Endothelial cell of umbilical vein (primary cell): ENCODE results near the gene IGFBPL1. TPM values are rescaled to one million over a fixed set of nuclear protein-coding genes. Genes with fewer than 3 reads are reported as not detected.

Source experiments
- BruUV-seq: library from RNA; stranded (reverse); fragments of 400-500 nt; replicated peaks from 2 replicates; lab custom pipeline; 2021; lab: Mats Ljungman, UMichigan
- CTCF ChIA-PET: fragments of 300-600, 350-600 bp; sonication (Branson Sonifier 250); formaldehyde crosslinking; loops from one replicate; lab custom pipeline; 2021; ENCODE audit warnings: antibody characterized with exemption, inconsistent platforms; lab: Charles Lee
- POLR2A ChIA-PET: fragments of 300-600, 350-600 bp; sonication (Branson Sonifier 250); formaldehyde crosslinking; loops from one replicate; lab custom pipeline; 2021; ENCODE audit warnings: antibody characterized with exemption, inconsistent platforms; lab: Charles Lee
- DNase-seq: peaks from one replicate; pipeline ENCODE4 v3.0.0-alpha.2; 2011; ENCODE audit warnings: low read depth, low spot score
- FAIRE-seq: peaks from 2 replicates; lab custom pipeline; 2011; peaks lifted over from hg19 to GRCh38; lab: Jason Lieb, UNC
- H2AFZ ChIP-seq: 2 replicates; pipeline ENCODE4 v1.6.0; 2012; ENCODE audit warnings: low read depth, low read length, control low read depth, inconsistent platforms
- H3K27ac ChIP-seq: 2 replicates; pipeline ENCODE4 v1.5.1; 2011; ENCODE audit warnings: low read depth, mild to moderate bottlenecking, control low read depth, low read length, moderate library complexity; ENCODE audit not compliant: insufficient read depth
- H3K27me3 ChIP-seq, 2 experiments: 2 replicates each; pipeline versions ENCODE4 v1.6.0 to v1.6.1; 2011; ENCODE audit warnings: low read length in 2 of 2, mixed read lengths in 1 of 2; ENCODE audit not compliant: control insufficient read depth in 2 of 2, insufficient read depth in 2 of 2
- H3K36me3 ChIP-seq, 2 experiments: 2 replicates in 1 of 2; 3 replicates in 1 of 2; pipeline ENCODE4 v1.5.1; 2011; ENCODE audit warnings: low read length in 2 of 2, mild to moderate bottlenecking in 1 of 2, moderate library complexity in 1 of 2; ENCODE audit not compliant: control insufficient read depth in 2 of 2, insufficient read depth in 2 of 2; ENCODE audit errors: extremely low read depth in 1 of 2
- H3K4me1 ChIP-seq: 3 replicates; pipeline ENCODE4 v1.5.1; 2011; ENCODE audit warnings: mild to moderate bottlenecking, low read length; ENCODE audit not compliant: control insufficient read depth, insufficient read depth; ENCODE audit errors: extremely low read depth
- H3K4me2 ChIP-seq: 2 replicates; pipeline ENCODE4 v1.6.1; 2011; ENCODE audit warnings: low read length, control low read depth, mixed read lengths; ENCODE audit not compliant: insufficient read depth
- H3K4me3 ChIP-seq, 3 experiments: fragments of 200-600 bp in 1 of 3; sonication (generic), shearing (Covaris generic) in 1 of 3; replicated peaks in 1 of 3; 2 replicates each; pipeline ENCODE4 v1.5.1; 2011 to 2016; ENCODE audit warnings: control low read depth in 3 of 3, low read length in 3 of 3, mild to moderate bottlenecking in 2 of 3, inconsistent platforms in 1 of 3, low read depth in 1 of 3, moderate library complexity in 1 of 3; ENCODE audit not compliant: insufficient read depth in 1 of 3
- H3K79me2 ChIP-seq: 2 replicates; pipeline ENCODE4 v1.6.0; 2012; ENCODE audit warnings: low read length, inconsistent platforms; ENCODE audit not compliant: control insufficient read depth, insufficient read depth
- H3K9ac ChIP-seq: replicated peaks from 2 replicates; pipeline ENCODE3; 2011; ENCODE audit warnings: low read length, control low read depth; ENCODE audit not compliant: insufficient read depth; ENCODE audit errors: extremely low read depth
- H3K9me1 ChIP-seq: replicated peaks from 3 replicates; pipeline ENCODE4 v1.6.0; 2011; ENCODE audit warnings: mild to moderate bottlenecking, low read length; ENCODE audit not compliant: control insufficient read depth, insufficient read depth; ENCODE audit errors: extremely low read depth
- H3K9me3 ChIP-seq: replicated peaks from 2 replicates; pipeline ENCODE4 v1.5.1; 2012; ENCODE audit warnings: low read length, inconsistent platforms; ENCODE audit not compliant: control insufficient read depth, insufficient read depth
- H4K20me1 ChIP-seq: replicated peaks from 2 replicates; pipeline ENCODE3; 2011; ENCODE audit warnings: mild to moderate bottlenecking, low read length; ENCODE audit not compliant: control insufficient read depth, insufficient read depth; ENCODE audit errors: extremely low read depth
- CTCF ChIP-seq, 2 donors: IDR thresholded peaks; 1 replicate in 1 of 2; 2 replicates in 1 of 2; pipeline ENCODE4 v1.5.1; 2011; ENCODE audit warnings: low read length in 2 of 2, mild to moderate bottlenecking in 2 of 2, moderate library complexity in 2 of 2, control low read depth in 1 of 2, inconsistent platforms in 1 of 2, low read depth in 1 of 2; ENCODE audit not compliant: insufficient read depth in 1 of 2; ENCODE audit errors: extremely low read depth in 1 of 2
- EZH2 ChIP-seq: IDR thresholded peaks from 2 replicates; pipeline ENCODE4 v1.6.1; 2012; ENCODE audit warnings: borderline replicate concordance, low read depth, mild to moderate bottlenecking, moderate library complexity, low read length, inconsistent platforms; ENCODE audit not compliant: severe bottlenecking
- FOS ChIP-seq: IDR thresholded peaks from 2 replicates; pipeline ENCODE4 v1.6.1; 2011; ENCODE audit warnings: mild to moderate bottlenecking, low read length, moderate library complexity, borderline replicate concordance; ENCODE audit not compliant: insufficient read depth
- GATA2 ChIP-seq: IDR thresholded peaks from 2 replicates; pipeline ENCODE4 v1.7.0; 2011; ENCODE audit warnings: low read depth, mild to moderate bottlenecking, moderate library complexity, mixed read lengths, low read length; ENCODE audit not compliant: insufficient read length, insufficient read depth
- JUN ChIP-seq: IDR thresholded peaks from 2 replicates; pipeline ENCODE4 v1.6.1; 2011; ENCODE audit warnings: borderline replicate concordance, low read depth; ENCODE audit not compliant: insufficient read length, insufficient read depth
- MAX ChIP-seq: IDR thresholded peaks from 2 replicates; pipeline ENCODE4 v1.6.1; 2011; ENCODE audit not compliant: insufficient read depth, insufficient read length
- MYC ChIP-seq: IDR thresholded peaks from one replicate; pipeline ENCODE4 v1.6.1; 2011; ENCODE audit warnings: mild to moderate bottlenecking, low read depth, low read length
- POLR2A ChIP-seq: IDR thresholded peaks from 2 replicates; pipeline ENCODE4 v1.6.1; 2012; ENCODE audit warnings: low read depth, mild to moderate bottlenecking, control low read depth, low read length
- POLR2AphosphoS5 ChIP-seq: IDR thresholded peaks from 2 replicates; pipeline ENCODE4 v1.6.1; 2012; ENCODE audit warnings: low read depth, mild to moderate bottlenecking, control low read depth, low read length, moderate library complexity; ENCODE audit not compliant: insufficient read depth
- dilution Hi-C: fragments of 300-500 bp; cut with MboI; formaldehyde crosslinking; loops from one replicate; pipeline ENCODE4 v1.15.0; 2019; ENCODE audit warnings: low sequenced_read_pairs; ENCODE audit not compliant: extremely low pct_ligation_motif_present
- intact Hi-C: fragments of 100-400 bp; cut with micrococcal nuclease; formaldehyde crosslinking; loops from one replicate; pipeline ENCODE4 v1.10.0; 2022
- polyA plus RNA-seq, 4 experiments: library from polyadenylated mRNA; depleted of rRNA in 3 of 4; stranded (reverse) in 3 of 4; unstranded in 1 of 4; fragments of >200 nt; gene quantifications; 2 replicates each; pipeline versions ENCODE4 v1.2.1 to v1.2.3, GENCODE V29; 2011 to 2012; ENCODE audit warnings: missing spikeins in 1 of 4
- total RNA-seq: library from RNA; stranded (reverse); gene quantifications from 2 replicates; pipeline ENCODE4 v1.2.3, GENCODE V29; 2021

Gene IGFBPL1
- total and polyA plus RNA-seq, 2 donors (not counting 3 experiments of a cell fraction or from before 2014, with no cell fraction given) = not detected

- no peak for TF ChIP-seq CTCF (IDR thresholded peaks at IDR 0.05; ENCODE audit: extremely low read depth in 1 of 2, insufficient read depth in 1 of 2, low read depth in 1 of 2, low read length in 2 of 2)
- no peak for TF ChIP-seq MYC
- no peak for TF ChIP-seq FOS
- TF ChIP-seq GATA2 = no peak
- TF ChIP-seq POLR2A = no peak
- no peak for DNase-seq
- BruUV-seq = no TSS peak
- Histone ChIP-seq H3K4me3 (no peak overlapping the region), H3K27me3 (no peaks in the 10 kb centered on the region), H4K20me1 (no peaks in the 10 kb centered on the region), H3K4me2 (no peak overlapping the region), H3K27ac (no peak overlapping the region), H3K4me1 (peaks cover 9% of the 10 kb centered on the region), H3K79me2 (no peaks in the 10 kb centered on the region), H3K36me3 (no peaks in the 10 kb centered on the region), H2AFZ (no peak overlapping the region), H3K9me1 (no peaks in the 10 kb centered on the region), H3K9me3 (no peaks in the 10 kb centered on the region), H3K9ac (no peak overlapping the region)
- POLR2A ChIA-PET = no interaction called here
- dilution Hi-C loops (no loop called here), intact Hi-C loops (no loop called here)
- CTCF ChIA-PET = interaction anchor here (1.2 to 1.8 kb wide), 2 partner anchors 8 to 10 kb away, joined by 3 to 6 read pairs; no protein-coding TSS in a partner anchor
- no peak for FAIRE-seq
Observed at GRCh38 chr9:38440516-38440915, 16.3 kb upstream of the IGFBPL1 start.

- no peak overlapping the region for H3K4me2 ChIP-seq
- no peak overlapping the region for H3K4me3 ChIP-seq
- no peak overlapping the region for H2AFZ ChIP-seq
- FAIRE-seq (no peak), DNase-seq (no peak)
- dilution Hi-C loops = no loop called here
- no peaks in the 10 kb centered on the region for H3K27me3 ChIP-seq
- no peaks in the 10 kb centered on the region for H4K20me1 ChIP-seq
- H3K79me2 ChIP-seq = no peaks in the 10 kb centered on the region
- no peak overlapping the region for H3K27ac ChIP-seq
- H3K9me3 ChIP-seq = no peaks in the 10 kb centered on the region
- no peak overlapping the region for H3K9ac ChIP-seq
- CTCF ChIA-PET = no interaction called here
- POLR2A ChIA-PET = no interaction called here
- intact Hi-C loops = no loop called here
- no peaks in the 10 kb centered on the region for H3K36me3 ChIP-seq
- TF ChIP-seq EZH2 = no peak
- no peak for TF ChIP-seq JUN
- TF ChIP-seq MYC = no peak
- no peak for TF ChIP-seq GATA2
- TF ChIP-seq MAX = no peak
- no peak for TF ChIP-seq FOS
- no peak for TF ChIP-seq CTCF (IDR thresholded peaks at IDR 0.05; ENCODE audit: extremely low read depth in 1 of 2, insufficient read depth in 1 of 2, low read depth in 1 of 2, low read length in 2 of 2)
- TF ChIP-seq POLR2AphosphoS5 = no peak
- TF ChIP-seq POLR2A = no peak
- no TSS peak for BruUV-seq
- no peaks in the 10 kb centered on the region for H3K9me1 ChIP-seq
- H3K4me1 ChIP-seq = peaks cover 9% of the 10 kb centered on the region
Observed at GRCh38 chr9:38439916-38440301, 15.7 kb upstream of the IGFBPL1 start.
